K562 (cell line): Measurements from ENCODE around the gene GCN1.

ENCODE experiments used
- ARNT ChIP-seq, 2 experiments: fragments of 450-650 bp; IDR thresholded peaks; 2 replicates each; pipeline ENCODE4 v1.6.1; 2016; ENCODE audit warnings: mild to moderate bottlenecking in 1 of 2
- CBFB ChIP-seq: sonication (generic); formaldehyde crosslinking; IDR thresholded peaks from 2 replicates; pipeline ENCODE4 v1.4.0; 2020; ENCODE audit warnings: mild to moderate bottlenecking, missing genetic modification reagents
- CHD2 ChIP-seq: IDR thresholded peaks from 2 replicates; pipeline ENCODE4 v1.6.1; 2011; ENCODE audit warnings: low read depth, low read length
- HCFC1 ChIP-seq: IDR thresholded peaks from 2 replicates; pipeline ENCODE4 v1.6.1; 2012; ENCODE audit warnings: low read depth, low read length, improper control_type of control experiment
- HDAC1 ChIP-seq, 2 experiments: fragments of 450-650 bp; IDR thresholded peaks; 2 replicates each; pipeline ENCODE4 v1.6.1; 2016 to 2017; ENCODE audit warnings: inconsistent platforms in 1 of 2, mild to moderate bottlenecking in 1 of 2, moderate library complexity in 1 of 2
- L3MBTL2 ChIP-seq: fragments of 450-650 bp; IDR thresholded peaks from 2 replicates; pipeline ENCODE4 v1.6.1; 2016; ENCODE audit warnings: mild to moderate bottlenecking, moderate library complexity
- POLR2A ChIP-seq: fragments of 450-650 bp; conservative IDR thresholded peaks from 2 replicates; pipeline ENCODE4 v1.6.1; 2016
- SP1 ChIP-seq: sonication (generic); formaldehyde crosslinking; IDR thresholded peaks from 2 replicates; pipeline ENCODE4 v1.8.1; 2022; ENCODE audit warnings: mild to moderate bottlenecking, missing genetic modification reagents
- USF2 ChIP-seq: sonication (generic); formaldehyde crosslinking; IDR thresholded peaks from 2 replicates; pipeline ENCODE4 v1.5.0; 2020; ENCODE audit warnings: missing genetic modification reagents
- ZEB2 ChIP-seq: fragments of 450-650 bp; IDR thresholded peaks from 2 replicates; pipeline ENCODE4 v1.6.1; 2016
- TF ChIP-seq, protein P1 (sequence below), 3 experiments: IDR thresholded peaks in 2 of 3; conservative IDR thresholded peaks in 1 of 3; 2 replicates each; pipeline ENCODE4 v1.5.1; 2011 to 2012; ENCODE audit warnings: low read length in 3 of 3, mild to moderate bottlenecking in 3 of 3, control low read depth in 2 of 3, improper control_type of control experiment in 1 of 3, inconsistent platforms in 1 of 3, low read depth in 1 of 3, mixed read lengths in 1 of 3, moderate library complexity in 1 of 3; ENCODE audit not compliant: insufficient read depth in 2 of 3

GRCh38 chr12:120218680-120219606 lies 24.4 kb upstream of the GCN1 start:
- TF ChIP-seq HDAC1 (IDR thresholded peaks at IDR 0.05) (no peak), HCFC1 (no peak), USF2 (no peak), CHD2 (no peak), CBFB (CRISPR knock-in tag) (no peak), L3MBTL2 (no peak), SP1 (CRISPR knock-in tag) (no peak), ZEB2 (no peak), POLR2A (no peak; the same call in 1 of the 2 replicates), ARNT (IDR thresholded peaks at IDR 0.05) (no peak)
- TF ChIP-seq, protein P1, sequence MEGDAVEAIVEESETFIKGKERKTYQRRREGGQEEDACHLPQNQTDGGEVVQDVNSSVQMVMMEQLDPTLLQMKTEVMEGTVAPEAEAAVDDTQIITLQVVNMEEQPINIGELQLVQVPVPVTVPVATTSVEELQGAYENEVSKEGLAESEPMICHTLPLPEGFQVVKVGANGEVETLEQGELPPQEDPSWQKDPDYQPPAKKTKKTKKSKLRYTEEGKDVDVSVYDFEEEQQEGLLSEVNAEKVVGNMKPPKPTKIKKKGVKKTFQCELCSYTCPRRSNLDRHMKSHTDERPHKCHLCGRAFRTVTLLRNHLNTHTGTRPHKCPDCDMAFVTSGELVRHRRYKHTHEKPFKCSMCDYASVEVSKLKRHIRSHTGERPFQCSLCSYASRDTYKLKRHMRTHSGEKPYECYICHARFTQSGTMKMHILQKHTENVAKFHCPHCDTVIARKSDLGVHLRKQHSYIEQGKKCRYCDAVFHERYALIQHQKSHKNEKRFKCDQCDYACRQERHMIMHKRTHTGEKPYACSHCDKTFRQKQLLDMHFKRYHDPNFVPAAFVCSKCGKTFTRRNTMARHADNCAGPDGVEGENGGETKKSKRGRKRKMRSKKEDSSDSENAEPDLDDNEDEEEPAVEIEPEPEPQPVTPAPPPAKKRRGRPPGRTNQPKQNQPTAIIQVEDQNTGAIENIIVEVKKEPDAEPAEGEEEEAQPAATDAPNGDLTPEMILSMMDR (IDR thresholded peaks at IDR 0.05 in 2 of 3, conservative IDR thresholded peaks at IDR 0.05 in 1 of 3; ENCODE audit: insufficient read depth in 2 of 3, low read depth in 1 of 3, low read length in 3 of 3): no peak
